ENCODE results near the gene STAT1. TPM values are rescaled to one million over a fixed set of nuclear protein-coding genes. Genes with fewer than 3 reads are reported as not detected.

Gene STAT1
- total RNA-seq, 1 donor from 2014 or later = 29.0 TPM

DNA sequence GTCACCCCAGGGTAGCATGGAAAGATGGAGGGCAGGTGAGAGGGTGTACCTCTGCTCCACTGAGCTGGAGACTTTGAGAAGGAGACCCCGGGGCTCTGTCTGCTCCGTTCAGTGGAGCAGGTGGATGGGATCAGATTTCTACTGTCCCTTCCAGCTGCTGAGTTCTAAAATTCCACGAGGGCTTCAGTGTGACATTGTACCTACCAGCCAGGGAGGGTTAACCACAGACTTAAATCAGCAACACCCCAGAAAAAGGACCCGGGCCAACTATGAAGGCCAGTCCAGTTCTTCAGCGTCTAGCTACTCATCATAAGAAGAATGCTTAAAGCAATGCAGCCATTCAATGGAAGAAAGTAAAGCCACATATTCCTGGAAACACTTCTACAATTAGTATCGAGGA lies 23.8 kb downstream of the STAT1 start:
- TF ChIP-seq, protein P1, sequence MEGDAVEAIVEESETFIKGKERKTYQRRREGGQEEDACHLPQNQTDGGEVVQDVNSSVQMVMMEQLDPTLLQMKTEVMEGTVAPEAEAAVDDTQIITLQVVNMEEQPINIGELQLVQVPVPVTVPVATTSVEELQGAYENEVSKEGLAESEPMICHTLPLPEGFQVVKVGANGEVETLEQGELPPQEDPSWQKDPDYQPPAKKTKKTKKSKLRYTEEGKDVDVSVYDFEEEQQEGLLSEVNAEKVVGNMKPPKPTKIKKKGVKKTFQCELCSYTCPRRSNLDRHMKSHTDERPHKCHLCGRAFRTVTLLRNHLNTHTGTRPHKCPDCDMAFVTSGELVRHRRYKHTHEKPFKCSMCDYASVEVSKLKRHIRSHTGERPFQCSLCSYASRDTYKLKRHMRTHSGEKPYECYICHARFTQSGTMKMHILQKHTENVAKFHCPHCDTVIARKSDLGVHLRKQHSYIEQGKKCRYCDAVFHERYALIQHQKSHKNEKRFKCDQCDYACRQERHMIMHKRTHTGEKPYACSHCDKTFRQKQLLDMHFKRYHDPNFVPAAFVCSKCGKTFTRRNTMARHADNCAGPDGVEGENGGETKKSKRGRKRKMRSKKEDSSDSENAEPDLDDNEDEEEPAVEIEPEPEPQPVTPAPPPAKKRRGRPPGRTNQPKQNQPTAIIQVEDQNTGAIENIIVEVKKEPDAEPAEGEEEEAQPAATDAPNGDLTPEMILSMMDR (IDR thresholded peaks at IDR 0.05; ENCODE audit: insufficient read depth, low read length, severe bottlenecking) = no peak
- Histone ChIP-seq H3K4me3 (ENCODE audit: low read depth, low read length) (no peak overlapping the region), H3K27me3 (ENCODE audit: control insufficient read depth, insufficient read depth, low read length) (no peaks in the 10 kb centered on the region), H3K36me3 (ENCODE audit: control insufficient read depth, insufficient read depth, low read length) (peaks cover 23% of the 10 kb centered on the region)
- FAIRE-seq = no peak
- DNase-seq (ENCODE audit: low read depth) = no peak

DNA sequence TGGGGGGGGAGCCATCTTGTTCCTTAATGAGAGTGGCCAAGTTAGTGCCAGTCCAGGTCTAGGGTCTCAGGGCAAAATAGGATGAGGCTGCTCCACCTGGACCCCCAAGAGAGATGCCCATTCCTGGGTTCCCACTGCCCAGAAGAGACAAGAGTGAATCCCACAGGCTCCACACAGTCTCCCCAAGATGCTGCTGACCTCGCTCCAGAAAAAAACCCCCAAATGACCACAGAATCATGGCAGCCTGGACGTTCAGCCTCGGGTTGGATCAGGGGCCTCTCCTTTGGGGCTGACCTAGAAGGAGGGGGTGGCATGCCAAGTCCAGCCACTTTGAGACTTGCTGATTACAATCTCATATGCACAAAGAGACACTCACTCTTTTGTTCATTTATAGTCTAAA lies 25.1 kb downstream of the STAT1 start:
- Histone ChIP-seq H3K27me3 (ENCODE audit: control insufficient read depth, insufficient read depth, low read length) (no peaks in the 10 kb centered on the region), H3K4me3 (ENCODE audit: low read depth, low read length) (no peak overlapping the region), H3K36me3 (ENCODE audit: control insufficient read depth, insufficient read depth, low read length) (peaks cover 21% of the 10 kb centered on the region)
- DNase-seq (ENCODE audit: low read depth) = no peak
- no peak for FAIRE-seq
- TF ChIP-seq, protein P1 (IDR thresholded peaks at IDR 0.05; ENCODE audit: insufficient read depth, low read length, severe bottlenecking) = no peak

DNA sequence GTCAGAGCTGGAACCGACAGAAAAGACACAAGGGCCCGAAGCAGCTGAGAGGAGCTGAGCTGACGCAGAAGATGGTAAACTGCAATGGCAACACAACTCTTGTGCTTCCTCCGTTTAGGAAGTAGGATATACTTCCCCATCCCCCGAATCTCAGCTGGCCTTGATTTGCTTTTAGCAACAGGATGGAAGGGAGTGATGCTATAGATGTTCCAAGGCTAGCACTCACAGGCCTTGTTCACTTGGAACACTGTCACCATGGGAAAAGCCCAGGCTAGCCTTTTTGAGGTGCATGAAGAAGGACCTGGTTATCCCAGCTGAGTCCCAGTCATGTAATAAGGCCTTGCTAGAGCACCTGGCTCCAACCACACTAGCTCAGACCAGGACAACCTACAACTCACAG lies 26.0 kb downstream of the STAT1 start:
- Histone ChIP-seq H3K4me3 (ENCODE audit: low read depth, low read length) (no peak overlapping the region), H3K36me3 (ENCODE audit: control insufficient read depth, insufficient read depth, low read length) (peaks cover 22% of the 10 kb centered on the region), H3K27me3 (ENCODE audit: control insufficient read depth, insufficient read depth, low read length) (no peaks in the 10 kb centered on the region)
- FAIRE-seq (no peak), DNase-seq (ENCODE audit: low read depth) (no peak)
- TF ChIP-seq, protein P1 (IDR thresholded peaks at IDR 0.05; ENCODE audit: insufficient read depth, low read length, severe bottlenecking) = no peak

DNA sequence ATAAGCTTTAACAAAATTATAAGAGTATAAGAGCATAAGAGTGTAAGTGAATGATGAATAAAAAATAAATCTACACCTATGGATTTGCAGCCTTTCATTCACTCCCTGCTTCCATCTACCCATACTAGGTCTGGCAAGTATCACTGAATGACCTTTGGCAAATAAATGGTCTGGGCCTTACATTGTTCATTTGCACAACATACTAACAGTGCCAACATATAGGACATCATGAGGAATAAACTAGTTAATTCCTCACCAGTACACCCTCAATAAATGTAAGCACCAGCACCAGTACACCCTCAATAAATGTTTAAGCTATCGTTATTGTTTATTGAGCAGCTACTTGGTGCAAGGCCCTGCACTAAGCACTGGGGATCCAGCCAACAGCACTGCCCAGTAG lies 26.9 kb downstream of the STAT1 start:
- H3K36me3 ChIP-seq (ENCODE audit: control insufficient read depth, insufficient read depth, low read length) = peaks cover 24% of the 10 kb centered on the region
- no peak for FAIRE-seq
- TF ChIP-seq, protein P1 (IDR thresholded peaks at IDR 0.05; ENCODE audit: insufficient read depth, low read length, severe bottlenecking) = no peak

DNA sequence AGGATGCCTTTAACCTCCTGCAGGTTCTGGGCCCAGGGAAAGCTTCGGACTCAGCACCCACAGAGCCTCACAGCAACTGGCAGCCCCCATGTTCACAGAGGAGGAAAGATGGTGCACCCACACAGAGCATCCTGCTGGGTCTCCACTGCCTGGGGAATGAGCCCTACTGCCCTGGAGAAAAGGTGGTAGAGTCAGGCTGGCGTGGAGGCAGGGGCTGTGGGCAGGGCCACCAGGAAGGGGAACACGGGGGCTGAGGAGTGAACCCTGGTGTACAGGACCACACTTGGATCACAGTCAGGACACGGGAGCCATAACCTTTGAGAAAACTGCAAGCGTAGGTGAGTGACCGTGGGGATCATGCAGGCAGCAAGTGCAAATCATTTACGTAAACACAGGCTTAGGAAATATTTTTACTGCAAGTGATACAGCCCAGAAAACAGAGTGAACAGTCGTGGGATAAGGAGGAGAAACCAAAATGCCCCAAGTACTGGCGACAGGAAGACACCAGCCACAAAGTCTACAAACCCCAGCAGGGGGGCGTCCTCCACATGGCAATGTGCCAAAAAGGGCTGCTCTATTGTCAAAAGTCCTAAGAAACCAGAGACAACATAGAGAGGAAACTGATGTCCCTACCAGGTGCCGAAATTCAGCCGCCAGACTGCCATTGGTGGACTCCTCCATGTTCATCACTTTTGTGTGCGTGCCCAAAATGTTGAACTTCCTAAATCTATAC lies 27.6 kb downstream of the STAT1 start:
- H3K4me3 ChIP-seq (ENCODE audit: low read depth, low read length) = no peak overlapping the region
- DNase-seq (ENCODE audit: low read depth) = no peak
- TF ChIP-seq, protein P1 (IDR thresholded peaks at IDR 0.05; ENCODE audit: insufficient read depth, low read length, severe bottlenecking) = no peak
- FAIRE-seq = no peak
- no peaks in the 10 kb centered on the region for H3K27me3 ChIP-seq (ENCODE audit: control insufficient read depth, insufficient read depth, low read length)
- peaks cover 22% of the 10 kb centered on the region for H3K36me3 ChIP-seq (ENCODE audit: control insufficient read depth, insufficient read depth, low read length)

More for the DNA sequence above, 26.9 kb downstream of the STAT1 start:
- no peak for DNase-seq (ENCODE audit: low read depth)
- H3K4me3 ChIP-seq (ENCODE audit: low read depth, low read length) = no peak overlapping the region
- H3K27me3 ChIP-seq (ENCODE audit: control insufficient read depth, insufficient read depth, low read length) = no peaks in the 10 kb centered on the region

DNA sequence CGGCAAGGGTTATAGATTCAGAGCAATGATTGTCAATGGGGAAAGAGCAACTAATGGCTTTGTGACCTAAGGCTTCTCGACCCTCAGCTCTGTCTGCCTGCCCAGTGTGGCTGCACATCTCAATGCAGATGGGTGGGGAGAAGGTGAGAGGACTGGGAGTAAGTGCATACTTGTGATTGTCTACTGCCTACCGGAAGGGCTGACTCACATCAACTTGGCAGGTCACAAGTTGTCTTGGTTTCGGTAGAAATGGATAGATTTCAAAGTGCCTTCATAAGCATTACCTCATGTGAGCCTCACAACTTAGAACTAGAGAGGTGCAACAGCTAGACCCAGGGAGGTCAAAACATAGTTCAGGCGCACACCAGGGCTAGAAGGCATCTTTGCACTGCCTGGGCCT lies 29.4 kb downstream of the STAT1 start:
- Histone ChIP-seq H3K36me3 (ENCODE audit: control insufficient read depth, insufficient read depth, low read length) (peaks cover 21% of the 10 kb centered on the region), H3K27me3 (ENCODE audit: control insufficient read depth, insufficient read depth, low read length) (no peaks in the 10 kb centered on the region), H3K4me3 (ENCODE audit: low read depth, low read length) (no peak overlapping the region)
- FAIRE-seq = peak; percentile 83
- TF ChIP-seq, protein P1 (IDR thresholded peaks at IDR 0.05; ENCODE audit: insufficient read depth, low read length, severe bottlenecking) = no peak
- DNase-seq (ENCODE audit: low read depth) = peak; percentile 96
